Astrocyte (in vitro differentiated cells and primary cell): ENCODE results near the gene TRIM41. TPM values are rescaled to one million over a fixed set of nuclear protein-coding genes. Genes with fewer than 3 reads are reported as not detected.

Experiments used
- DNase-seq: peaks from one replicate; pipeline ENCODE4 v3.0.0-alpha.2; 2010; ENCODE audit warnings: low read depth
- FAIRE-seq: peaks from 2 replicates; lab custom pipeline; 2011; peaks lifted over from hg19 to GRCh38; lab: Jason Lieb, UNC
- H2AFZ ChIP-seq: 2 replicates; pipeline ENCODE4 v1.6.0; 2012; ENCODE audit warnings: low read depth, low read length, inconsistent platforms
- H3K27ac ChIP-seq: 2 replicates; pipeline ENCODE4 v1.5.1; 2011; ENCODE audit warnings: low read depth, low read length, inconsistent platforms
- H3K27me3 ChIP-seq: 2 replicates; pipeline ENCODE4 v1.6.0; 2011; ENCODE audit warnings: low read length, inconsistent platforms; ENCODE audit not compliant: insufficient read depth
- H3K36me3 ChIP-seq: 2 replicates; pipeline ENCODE4 v1.5.1; 2011; ENCODE audit warnings: low read length, inconsistent platforms; ENCODE audit not compliant: insufficient read depth
- H3K4me1 ChIP-seq: 2 replicates; pipeline ENCODE4 v1.5.1; 2011; ENCODE audit warnings: low read length, inconsistent platforms; ENCODE audit not compliant: insufficient read depth
- H3K4me2 ChIP-seq: 2 replicates; pipeline ENCODE4 v1.6.0; 2012; ENCODE audit warnings: low read length, inconsistent platforms
- H3K4me3 ChIP-seq: 2 replicates; pipeline ENCODE4 v1.5.1; 2011; ENCODE audit warnings: low read depth, mild to moderate bottlenecking, low read length, inconsistent platforms; ENCODE audit not compliant: insufficient read depth
- H3K79me2 ChIP-seq: 2 replicates; pipeline ENCODE4 v1.6.0; 2012; ENCODE audit warnings: mild to moderate bottlenecking, low read length, inconsistent platforms; ENCODE audit not compliant: insufficient read depth
- H3K9ac ChIP-seq: 2 replicates; pipeline ENCODE4 v1.6.0; 2012; ENCODE audit warnings: mild to moderate bottlenecking, low read length, inconsistent platforms
- H3K9me3 ChIP-seq: 2 replicates; pipeline ENCODE4 v1.5.1; 2012; ENCODE audit warnings: low read depth, mild to moderate bottlenecking, low read length, inconsistent platforms; ENCODE audit not compliant: insufficient read depth
- H4K20me1 ChIP-seq: 2 replicates; pipeline ENCODE4 v1.6.0; 2012; ENCODE audit warnings: low read length, inconsistent platforms; ENCODE audit not compliant: insufficient read depth
- H3K27ac Mint-ChIP-seq: one replicate; pipeline ENCODE4 v1.8.0; 2021; ENCODE audit warnings: mild to moderate bottlenecking, mixed read lengths; ENCODE audit not compliant: unreplicated experiment
- H3K27me3 Mint-ChIP-seq: one replicate; pipeline ENCODE4 v1.8.0; 2021; ENCODE audit warnings: low read depth, mixed read lengths; ENCODE audit not compliant: unreplicated experiment
- H3K36me3 Mint-ChIP-seq: one replicate; pipeline ENCODE4 v1.8.0; 2021; ENCODE audit warnings: low read depth, mixed read lengths; ENCODE audit not compliant: unreplicated experiment
- H3K4me1 Mint-ChIP-seq: one replicate; pipeline ENCODE4 v1.8.0; 2021; ENCODE audit warnings: low read depth, mixed read lengths; ENCODE audit not compliant: unreplicated experiment
- H3K4me3 Mint-ChIP-seq: one replicate; pipeline ENCODE4 v1.8.0; 2021; ENCODE audit warnings: mild to moderate bottlenecking, moderate library complexity, mixed read lengths; ENCODE audit not compliant: unreplicated experiment
- H3K9me3 Mint-ChIP-seq: one replicate; pipeline ENCODE4 v1.8.0; 2021; ENCODE audit warnings: mild to moderate bottlenecking, mixed read lengths; ENCODE audit not compliant: unreplicated experiment
- CTCF ChIP-seq: IDR thresholded peaks from 2 replicates; pipeline ENCODE4 v1.5.1; 2011; ENCODE audit warnings: low read depth, mild to moderate bottlenecking, inconsistent platforms, low read length, moderate library complexity; ENCODE audit not compliant: insufficient read depth
- EZH2 ChIP-seq: IDR thresholded peaks from 2 replicates; pipeline ENCODE4 v1.6.1; 2012; ENCODE audit warnings: mild to moderate bottlenecking, low read length, inconsistent platforms; ENCODE audit not compliant: insufficient read depth
- total RNA-seq: library from RNA; stranded (reverse); gene quantifications from 2 replicates; pipeline ENCODE4 v1.2.1, GENCODE V29; 2021

The TRIM41 gene
- total RNA-seq, 1 donor from 2014 or later: 20.9 TPM

- TF ChIP-seq CTCF (no peak), EZH2 (no peak)
- FAIRE-seq: no peak
- H3K27me3 Mint-ChIP-seq: peaks cover 48% of the 10 kb centered on the region
- no peak for DNase-seq
- H3K36me3 ChIP-seq: no peaks in the 10 kb centered on the region
- H3K4me2 ChIP-seq: peak overlapping the region; percentile 87
- H3K9me3 Mint-ChIP-seq: peaks cover 4% of the 10 kb centered on the region
- H3K27ac ChIP-seq: no peak overlapping the region
- H2AFZ ChIP-seq: peak overlapping the region; percentile 73
- H3K4me3 Mint-ChIP-seq: no peak overlapping the region
- H3K79me2 ChIP-seq: no peaks in the 10 kb centered on the region
- H3K27ac Mint-ChIP-seq: no peak overlapping the region
- peaks cover 16% of the 10 kb centered on the region for H3K4me1 Mint-ChIP-seq
- H3K9me3 ChIP-seq: no peaks in the 10 kb centered on the region
- H3K4me3 ChIP-seq: peak overlapping the region; percentile 36
- H3K27me3 ChIP-seq: peaks cover 22% of the 10 kb centered on the region
- H3K9ac ChIP-seq: no peak overlapping the region
- H3K36me3 Mint-ChIP-seq: no peaks in the 10 kb centered on the region
- peaks cover 12% of the 10 kb centered on the region for H3K4me1 ChIP-seq
- peaks cover 5% of the 10 kb centered on the region for H4K20me1 ChIP-seq
Observed at GRCh38 chr5:181203777-181204112, 19.3 kb upstream of the TRIM41 start.

GRCh38 chr5:181204113-181204825 is 18.8 kb upstream of the TRIM41 start:
- H3K27ac Mint-ChIP-seq: no peak overlapping the region
- H3K27me3 Mint-ChIP-seq: peaks cover 44% of the 10 kb centered on the region
- FAIRE-seq: no peak

More at GRCh38 chr5:181204113-181204825, 18.8 kb upstream of the TRIM41 start:
- peaks cover 5% of the 10 kb centered on the region for H4K20me1 ChIP-seq
- no peak for TF ChIP-seq CTCF
- TF ChIP-seq EZH2: peak; percentile 24
- H3K9ac ChIP-seq: no peak overlapping the region
- peak overlapping the region; percentile 55 for H3K4me3 ChIP-seq
- peak overlapping the region; percentile 73 for H2AFZ ChIP-seq
- no peak overlapping the region for H3K27ac ChIP-seq
- peak overlapping the region; percentile 68 for H3K4me3 Mint-ChIP-seq
- H3K79me2 ChIP-seq: no peaks in the 10 kb centered on the region
- peaks cover 18% of the 10 kb centered on the region for H3K27me3 ChIP-seq
- peaks cover 14% of the 10 kb centered on the region for H3K4me1 Mint-ChIP-seq
- H3K36me3 ChIP-seq: no peaks in the 10 kb centered on the region
- no peaks in the 10 kb centered on the region for H3K9me3 ChIP-seq
- DNase-seq: no peak
- no peaks in the 10 kb centered on the region for H3K36me3 Mint-ChIP-seq
- H3K4me1 ChIP-seq: peaks cover 12% of the 10 kb centered on the region
- peaks cover 4% of the 10 kb centered on the region for H3K9me3 Mint-ChIP-seq
- H3K4me2 ChIP-seq: peak overlapping the region; percentile 87
